Measurements from ENCODE around the gene RUSC1.
A peak's percentile ranks its signal among the peaks of the same experiment; 100 is the strongest.
"Not testable (repeated sequence)": the region's sequence is repeated elsewhere in the genome, so short reads cannot be mapped to it uniquely, and the experiment has no call there.

The RUSC1 gene

DNA sequence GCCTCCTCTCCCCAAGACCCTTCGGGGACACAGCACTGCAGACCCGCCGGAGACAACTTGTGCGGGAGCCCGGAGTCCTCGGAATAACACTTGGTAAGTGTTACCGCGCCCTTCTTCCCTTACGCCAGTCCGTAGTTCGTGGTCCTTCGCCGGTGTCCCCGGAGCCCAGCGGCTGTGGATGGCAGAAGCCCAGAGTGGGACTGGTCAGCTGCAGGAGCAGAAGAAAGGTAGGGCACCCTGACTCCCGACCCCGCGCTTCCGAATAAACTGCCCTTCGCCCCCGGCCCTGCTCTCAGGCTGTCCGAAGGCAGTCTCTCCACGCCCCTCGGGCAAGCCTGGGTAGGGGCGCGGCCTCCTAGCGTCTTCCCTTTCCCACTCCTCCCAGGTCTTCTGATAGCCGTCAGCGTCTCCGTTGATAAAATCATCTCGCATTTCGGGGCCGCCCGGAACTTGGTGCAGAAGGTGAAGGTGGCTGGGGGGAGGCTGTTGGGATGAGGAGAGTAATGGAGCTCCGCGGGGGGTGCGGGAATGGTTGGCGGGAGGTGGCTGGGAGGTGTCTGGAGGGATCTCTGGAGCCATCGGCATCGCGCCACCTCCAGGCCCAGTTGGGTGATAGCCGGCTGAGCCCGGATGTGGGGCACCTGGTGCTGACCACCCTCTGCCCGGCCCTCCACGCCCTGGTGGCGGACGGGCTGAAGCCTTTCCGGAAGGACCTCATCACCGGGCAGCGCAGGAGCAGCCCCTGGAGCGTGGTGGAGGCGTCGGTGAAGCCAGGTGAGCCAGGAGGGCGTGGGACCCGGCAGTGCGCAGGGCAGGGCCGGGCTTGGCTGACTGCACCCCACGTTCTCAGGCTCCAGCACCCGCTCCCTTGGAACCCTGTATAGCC, 4.3 kb downstream of the RUSC1 start:
- peak; percentile 39 for DNase-seq

DNA sequence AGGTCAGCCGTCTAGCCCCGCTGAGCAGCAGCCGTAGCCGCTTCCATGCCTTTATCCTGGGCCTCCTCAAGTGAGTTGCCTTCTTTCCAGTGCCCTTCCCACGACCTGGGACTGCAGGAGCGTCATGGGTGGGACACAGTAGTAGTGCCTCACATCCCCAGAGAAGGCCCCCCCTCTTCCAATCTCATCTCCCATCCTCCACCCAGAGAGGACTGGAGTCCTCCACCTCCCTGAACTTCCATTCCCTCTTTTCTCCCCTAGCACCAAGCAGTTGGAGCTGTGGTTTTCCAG, 4.9 kb downstream of the RUSC1 start:
- no peak for DNase-seq

DNA sequence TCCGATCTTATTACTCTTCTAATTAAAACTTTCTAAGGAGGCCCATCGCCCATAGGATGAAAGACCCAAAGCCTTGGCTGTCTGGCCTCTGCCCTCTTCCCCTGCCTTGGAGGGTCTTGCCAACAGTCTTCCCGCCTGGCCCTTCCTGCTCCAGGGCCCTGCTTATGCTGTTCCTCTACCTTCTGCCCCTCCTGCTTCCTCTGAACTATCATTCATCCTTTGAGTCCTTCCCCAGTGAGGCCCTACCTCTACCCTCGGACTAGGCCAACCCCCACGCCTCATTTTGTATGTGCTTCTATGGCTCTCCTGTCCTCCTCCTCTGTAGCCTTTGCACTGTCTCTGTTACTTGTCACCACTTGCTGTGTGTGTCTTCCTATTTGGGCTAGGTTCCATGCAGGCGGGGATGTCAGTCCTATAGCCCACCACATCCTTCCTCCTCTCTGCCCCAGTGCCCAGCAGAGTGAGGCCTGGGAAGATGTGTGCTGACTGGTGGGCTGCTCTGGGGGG, 5.4 kb downstream of the RUSC1 start:
- no peak for DNase-seq

DNA sequence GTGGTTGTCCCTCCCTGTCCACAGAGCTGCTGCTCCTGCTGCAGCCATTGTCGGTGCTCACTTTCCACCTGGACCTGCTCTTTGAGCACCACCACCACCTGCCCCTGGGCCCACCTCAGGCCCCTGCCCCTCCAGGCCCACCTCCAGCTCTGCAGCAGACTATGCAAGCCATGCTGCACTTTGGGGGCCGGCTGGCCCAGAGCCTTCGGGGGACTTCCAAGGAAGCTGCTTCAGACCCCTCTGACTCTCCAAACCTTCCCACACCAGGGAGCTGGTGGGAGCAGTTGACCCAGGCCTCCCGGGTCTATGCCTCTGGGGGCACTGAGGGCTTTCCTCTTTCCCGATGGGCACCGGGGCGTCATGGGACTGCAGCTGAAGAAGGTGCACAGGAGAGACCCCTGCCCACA, 5.9 kb downstream of the RUSC1 start:
- no peak for DNase-seq

DNA sequence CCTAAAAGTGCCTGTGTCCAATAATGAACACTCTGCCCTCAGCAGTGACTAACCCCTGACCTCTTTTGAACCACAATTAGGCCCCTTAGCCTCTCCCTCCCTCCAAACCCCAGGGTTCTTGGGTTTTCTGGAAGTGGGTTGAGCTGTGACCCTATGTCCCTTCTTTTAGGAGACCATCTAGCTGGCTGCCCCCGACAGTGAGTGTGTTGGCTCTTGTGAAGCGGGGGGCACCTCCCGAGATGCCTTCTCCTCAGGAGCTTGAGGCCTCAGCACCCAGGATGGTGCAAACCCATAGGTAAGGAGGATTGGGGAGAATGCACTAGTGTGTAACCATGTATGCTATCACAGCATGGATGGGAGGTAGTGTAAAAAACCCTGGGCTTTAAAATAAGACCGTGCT, 7.3 kb downstream of the RUSC1 start:
- no peak for DNase-seq

DNA sequence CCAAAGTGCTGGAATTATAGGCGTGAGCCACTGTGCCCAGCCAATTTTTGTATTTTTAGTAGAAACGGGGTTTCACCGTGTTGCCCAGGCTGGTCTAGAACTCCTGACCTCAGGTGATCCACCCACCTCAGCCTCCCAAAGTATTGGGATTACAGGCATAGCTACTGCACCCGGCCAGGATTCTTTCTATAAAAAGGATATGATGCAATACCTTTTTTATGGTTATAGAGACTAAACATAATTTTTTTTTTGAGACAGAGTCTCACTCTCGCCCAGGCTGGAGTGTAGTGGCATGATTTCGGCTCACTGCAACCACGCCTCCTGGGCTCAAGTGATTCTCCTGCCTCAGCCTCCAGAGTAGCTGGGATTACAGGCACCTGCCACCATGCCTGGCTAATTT, 8.2 kb downstream of the RUSC1 start:
- DNase-seq: not testable (repeated sequence)

DNA sequence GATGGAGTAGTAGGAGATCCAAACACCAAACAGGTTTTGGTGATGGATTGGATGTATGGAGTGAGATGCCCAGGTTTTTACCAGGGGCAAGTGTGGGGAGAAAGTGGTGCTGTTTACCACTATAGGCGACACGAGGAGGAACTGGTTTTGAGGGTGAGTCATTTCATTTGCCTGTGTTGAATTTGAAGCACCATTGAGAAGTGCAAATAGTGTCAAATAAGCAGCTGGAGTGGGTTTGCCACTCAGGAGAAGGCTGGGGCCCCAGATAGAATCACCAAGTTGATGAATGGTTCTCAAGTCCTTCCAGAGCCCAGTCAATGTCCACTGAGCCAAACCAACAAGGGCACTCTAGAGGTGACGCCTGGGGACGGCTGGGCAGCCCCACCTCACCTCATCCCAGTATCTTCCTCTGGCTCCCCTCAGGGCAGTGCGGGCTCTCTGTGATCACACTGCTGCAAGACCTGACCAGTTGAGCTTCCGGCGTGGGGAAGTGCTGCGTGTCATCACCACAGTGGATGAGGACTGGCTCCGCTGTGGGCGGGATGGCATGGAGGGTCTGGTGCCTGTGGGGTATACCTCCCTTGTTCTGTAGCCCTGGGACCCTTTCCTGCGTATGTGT, 9.4 kb downstream of the RUSC1 start:
- no peak for DNase-seq

DNA sequence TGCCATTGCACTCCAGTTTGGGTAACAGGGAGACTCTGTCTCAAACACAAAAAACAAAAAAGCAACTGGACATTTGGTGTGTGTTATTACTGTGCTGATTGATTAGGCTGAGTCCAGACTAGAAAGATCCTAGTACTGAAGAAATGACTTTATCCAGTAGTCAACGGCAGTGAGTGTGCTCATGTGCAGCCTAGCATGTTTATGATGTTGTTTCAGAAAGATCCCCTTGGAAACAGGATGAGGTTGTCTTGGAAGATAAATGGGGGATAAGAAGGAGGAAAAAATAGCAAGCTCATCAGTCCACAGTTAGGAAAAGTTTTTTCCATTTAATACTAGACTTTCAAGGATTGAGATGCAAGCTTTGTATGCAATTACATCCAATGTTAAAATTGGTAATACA, 14.3 kb downstream of the RUSC1 start:
- DNase-seq: no peak

DNA sequence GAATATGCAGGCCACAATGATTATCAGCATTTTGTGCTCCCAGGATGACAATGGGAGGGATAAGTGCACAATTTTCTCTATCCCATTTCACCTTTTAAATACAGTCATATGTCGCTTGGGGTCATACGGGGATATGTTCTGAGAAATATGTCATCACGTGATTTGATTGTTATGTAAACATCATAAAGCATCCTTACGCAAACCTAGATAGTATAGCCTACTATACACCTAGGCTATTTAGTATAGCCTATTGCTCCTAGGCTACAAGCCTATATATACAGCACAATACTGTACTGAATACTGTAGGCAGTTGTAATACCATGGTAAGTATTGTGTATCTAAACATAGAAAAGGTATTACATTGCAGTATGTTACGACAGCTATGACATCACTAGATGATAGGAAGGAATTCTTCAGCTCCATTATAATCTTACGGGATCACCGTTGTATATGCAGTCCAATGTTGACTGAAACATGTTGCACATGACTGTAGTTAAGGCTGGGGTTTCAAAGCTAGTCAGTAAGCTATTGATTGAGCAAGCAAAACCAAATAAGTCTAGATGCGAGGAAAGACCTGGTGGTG, 18.9 kb downstream of the RUSC1 start:
- DNase-seq: no peak

DNA sequence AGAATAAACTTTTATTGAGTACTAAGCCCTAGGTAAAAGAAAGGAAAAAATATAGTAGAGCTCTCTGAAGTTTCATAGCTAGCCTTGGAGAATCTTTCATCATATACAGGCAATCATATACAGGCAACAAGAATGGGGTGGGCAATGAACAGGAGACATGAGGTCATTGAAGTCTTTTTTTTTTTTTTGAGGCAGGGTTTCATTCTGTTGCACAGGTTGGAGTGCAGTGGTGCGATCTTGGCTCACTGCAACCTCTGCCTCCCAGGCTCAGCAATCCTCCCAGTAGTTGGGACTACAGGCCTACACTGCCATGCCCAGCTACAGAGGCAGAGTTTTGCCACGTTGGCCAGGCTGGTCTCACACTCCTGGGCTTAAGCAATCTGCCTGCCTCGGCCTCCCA, 22.1 kb downstream of the RUSC1 start:
- DNase-seq: no peak

DNA sequence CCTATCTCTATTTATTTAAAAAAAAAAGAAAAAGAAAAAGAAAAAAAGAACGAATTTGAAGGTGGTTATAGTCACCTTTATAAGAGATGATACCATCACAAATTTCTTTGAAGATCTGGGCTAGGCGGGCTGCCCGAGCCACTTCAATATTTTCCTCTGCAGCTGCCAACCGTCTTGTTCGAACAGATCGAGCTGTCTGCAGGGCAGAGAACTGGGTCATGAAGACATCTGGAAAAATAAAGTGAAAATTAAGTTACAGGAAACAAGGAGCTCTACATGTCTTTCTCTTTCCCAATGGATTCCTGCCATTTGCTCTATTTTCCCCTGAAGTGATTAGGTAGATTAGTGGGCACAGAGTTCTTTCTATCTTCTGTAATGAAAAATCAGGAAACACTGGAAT, 31.9 kb downstream of the RUSC1 start:
- no peak for DNase-seq

DNA sequence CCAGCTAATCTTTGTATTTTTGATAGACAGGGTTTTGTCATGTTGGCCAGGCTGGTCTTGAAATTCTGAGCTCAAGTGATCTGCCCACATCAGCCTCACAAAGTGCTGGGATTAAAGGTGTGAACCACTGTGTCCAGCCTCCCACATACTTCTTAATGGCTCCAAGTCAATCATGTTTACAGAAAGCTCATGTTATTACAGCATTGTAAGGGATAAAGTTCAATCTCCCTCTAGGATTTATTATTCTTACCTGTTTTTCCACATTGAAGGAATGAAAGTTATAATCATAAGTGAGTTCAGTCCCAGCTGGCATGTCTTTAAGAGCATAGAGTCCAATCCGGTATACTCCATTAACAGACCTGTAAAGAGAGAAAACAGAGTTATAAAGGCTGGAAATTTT, 39.4 kb downstream of the RUSC1 start:
- DNase-seq: no peak

DNA sequence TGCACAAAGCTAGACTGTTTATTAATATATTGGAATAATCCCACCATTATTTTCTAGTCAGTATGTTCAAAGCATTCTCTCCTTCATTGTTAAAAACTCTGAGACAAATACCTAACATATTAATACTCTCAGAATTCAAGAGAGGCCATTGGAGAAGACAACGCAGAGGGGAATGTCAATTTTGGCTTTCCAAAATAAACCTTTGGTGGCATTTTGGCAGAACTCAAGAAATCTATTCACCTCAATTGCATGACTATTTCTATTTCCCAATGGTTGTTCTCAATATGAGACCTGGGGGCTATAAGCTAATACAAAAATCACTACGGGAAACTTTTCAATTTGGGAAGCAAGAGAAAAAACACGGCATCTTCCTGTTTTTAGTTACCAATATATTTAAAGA, 58.5 kb downstream of the RUSC1 start:
- DNase-seq: no peak

DNA sequence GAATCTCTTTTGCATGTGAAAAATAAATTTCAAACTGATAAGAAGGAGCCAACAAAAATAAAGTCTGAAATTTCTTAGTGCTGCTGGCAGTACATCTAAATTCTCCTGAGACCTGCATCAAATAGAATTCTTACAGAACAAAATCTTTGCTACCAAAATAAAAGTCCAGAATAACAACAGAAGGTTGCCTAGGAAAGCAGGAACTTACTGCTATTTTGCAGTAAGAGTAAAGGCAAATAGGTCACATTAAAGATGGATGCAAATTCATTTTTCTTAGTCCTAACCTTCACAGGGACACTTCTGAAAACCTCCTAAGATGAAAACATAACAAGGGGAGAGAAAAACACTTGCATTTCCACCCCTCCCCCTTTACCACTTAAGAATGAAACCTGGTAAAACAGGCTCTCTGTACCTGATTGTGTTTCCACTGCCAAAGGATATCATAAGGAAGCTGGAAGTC, 59.0 kb downstream of the RUSC1 start:
- DNase-seq: no peak

Data from NCI-H1092 (cell line).